ENCODE measurements around the gene MEPE. TPM values are rescaled to one million over a fixed set of nuclear protein-coding genes. Genes with fewer than 3 reads are reported as not detected.

MEPE gene
- total and polyA plus RNA-seq, 10 of the 15 experiments (the other 5 are each of a cell fraction or from before 2014, with no cell fraction given), result not detected

DNA sequence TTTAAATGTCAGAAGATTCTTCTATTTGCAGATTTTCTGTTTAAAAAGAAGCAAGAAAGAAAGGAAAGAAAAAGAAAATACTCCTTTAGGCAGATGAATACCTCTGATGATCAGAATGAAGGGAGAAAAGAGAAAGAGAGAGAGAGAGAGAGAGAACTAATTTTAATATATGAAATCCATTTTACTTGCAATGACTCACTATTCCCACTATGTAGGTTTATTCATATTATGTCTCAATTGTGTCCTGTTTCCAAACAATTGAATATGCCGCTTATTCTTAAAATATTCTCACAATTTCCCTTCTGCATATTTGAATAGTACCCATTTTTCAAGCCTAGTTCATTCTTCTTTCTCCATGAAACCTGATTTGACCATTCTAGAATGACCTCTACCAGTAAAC, 11.7 kb downstream of the MEPE start:
- H3K27ac ChIP-seq (ENCODE audit: control insufficient read depth, insufficient read depth), result no peak overlapping the region
- no peak overlapping the region for H2AFZ ChIP-seq (ENCODE audit: control insufficient read depth, low read depth, low read length)
- TF ChIP-seq NR2C1 (IDR thresholded peaks at IDR 0.05) (no peak), DPF2 (IDR thresholded peaks at IDR 0.05) (no peak), NRF1 (conservative IDR thresholded peaks at IDR 0.05; ENCODE audit: low read depth, low read length) (no peak), MEF2B (IDR thresholded peaks at IDR 0.05; ENCODE audit: partially characterized antibody, poor library complexity, severe bottlenecking) (no peak), MXI1 (IDR thresholded peaks at IDR 0.05; ENCODE audit: low read depth, low read length) (no peak), HDAC2 (IDR thresholded peaks at IDR 0.05) (no peak), USF2 (IDR thresholded peaks at IDR 0.05; ENCODE audit: borderline replicate concordance, low read depth, low read length) (no peak), FOS (IDR thresholded peaks at IDR 0.05; ENCODE audit: borderline replicate concordance, extremely low read depth, insufficient read length) (no peak), SUZ12 (IDR thresholded peaks at IDR 0.05; ENCODE audit: unreplicated experiment) (no peak), EED (IDR thresholded peaks at IDR 0.05; ENCODE audit: low read depth) (no peak), KAT2A (conservative IDR thresholded peaks at IDR 0.05; ENCODE audit: control insufficient read depth, low read depth, low read length) (no peak), BRCA1 (IDR thresholded peaks at IDR 0.05; ENCODE audit: low read depth, low read length) (no peak), POLR2AphosphoS2 (IDR thresholded peaks at IDR 0.05; ENCODE audit: low read depth, low read length) (no peak)
- TF ChIP-seq, protein P1, sequence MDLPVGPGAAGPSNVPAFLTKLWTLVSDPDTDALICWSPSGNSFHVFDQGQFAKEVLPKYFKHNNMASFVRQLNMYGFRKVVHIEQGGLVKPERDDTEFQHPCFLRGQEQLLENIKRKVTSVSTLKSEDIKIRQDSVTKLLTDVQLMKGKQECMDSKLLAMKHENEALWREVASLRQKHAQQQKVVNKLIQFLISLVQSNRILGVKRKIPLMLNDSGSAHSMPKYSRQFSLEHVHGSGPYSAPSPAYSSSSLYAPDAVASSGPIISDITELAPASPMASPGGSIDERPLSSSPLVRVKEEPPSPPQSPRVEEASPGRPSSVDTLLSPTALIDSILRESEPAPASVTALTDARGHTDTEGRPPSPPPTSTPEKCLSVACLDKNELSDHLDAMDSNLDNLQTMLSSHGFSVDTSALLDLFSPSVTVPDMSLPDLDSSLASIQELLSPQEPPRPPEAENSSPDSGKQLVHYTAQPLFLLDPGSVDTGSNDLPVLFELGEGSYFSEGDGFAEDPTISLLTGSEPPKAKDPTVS (IDR thresholded peaks at IDR 0.05; ENCODE audit: low read depth, low read length), result no peak
- TF ChIP-seq, protein P2, sequence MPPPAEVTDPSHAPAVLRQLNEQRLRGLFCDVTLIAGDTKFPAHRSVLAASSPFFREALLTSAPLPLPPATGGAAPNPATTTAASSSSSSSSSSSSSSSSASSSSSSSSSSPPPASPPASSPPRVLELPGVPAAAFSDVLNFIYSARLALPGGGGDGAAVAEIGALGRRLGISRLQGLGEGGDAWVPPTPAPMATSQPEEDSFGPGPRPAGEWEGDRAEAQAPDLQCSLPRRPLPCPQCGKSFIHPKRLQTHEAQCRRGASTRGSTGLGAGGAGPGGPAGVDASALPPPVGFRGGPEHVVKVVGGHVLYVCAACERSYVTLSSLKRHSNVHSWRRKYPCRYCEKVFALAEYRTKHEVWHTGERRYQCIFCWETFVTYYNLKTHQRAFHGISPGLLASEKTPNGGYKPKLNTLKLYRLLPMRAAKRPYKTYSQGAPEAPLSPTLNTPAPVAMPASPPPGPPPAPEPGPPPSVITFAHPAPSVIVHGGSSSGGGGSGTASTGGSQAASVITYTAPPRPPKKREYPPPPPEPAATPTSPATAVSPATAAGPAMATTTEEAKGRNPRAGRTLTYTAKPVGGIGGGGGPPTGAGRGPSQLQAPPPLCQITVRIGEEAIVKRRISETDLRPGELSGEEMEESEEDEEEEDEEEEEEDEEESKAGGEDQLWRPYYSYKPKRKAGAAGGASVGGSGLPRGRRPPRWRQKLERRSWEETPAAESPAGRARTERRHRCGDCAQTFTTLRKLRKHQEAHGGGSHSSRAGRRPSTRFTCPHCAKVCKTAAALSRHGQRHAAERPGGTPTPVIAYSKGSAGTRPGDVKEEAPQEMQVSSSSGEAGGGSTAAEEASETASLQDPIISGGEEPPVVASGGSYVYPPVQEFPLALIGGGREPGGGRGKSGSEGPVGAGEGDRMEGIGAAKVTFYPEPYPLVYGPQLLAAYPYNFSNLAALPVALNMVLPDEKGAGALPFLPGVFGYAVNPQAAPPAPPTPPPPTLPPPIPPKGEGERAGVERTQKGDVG (CRISPR knock-in tag; IDR thresholded peaks at IDR 0.05), result no peak
- TF ChIP-seq, protein P3, sequence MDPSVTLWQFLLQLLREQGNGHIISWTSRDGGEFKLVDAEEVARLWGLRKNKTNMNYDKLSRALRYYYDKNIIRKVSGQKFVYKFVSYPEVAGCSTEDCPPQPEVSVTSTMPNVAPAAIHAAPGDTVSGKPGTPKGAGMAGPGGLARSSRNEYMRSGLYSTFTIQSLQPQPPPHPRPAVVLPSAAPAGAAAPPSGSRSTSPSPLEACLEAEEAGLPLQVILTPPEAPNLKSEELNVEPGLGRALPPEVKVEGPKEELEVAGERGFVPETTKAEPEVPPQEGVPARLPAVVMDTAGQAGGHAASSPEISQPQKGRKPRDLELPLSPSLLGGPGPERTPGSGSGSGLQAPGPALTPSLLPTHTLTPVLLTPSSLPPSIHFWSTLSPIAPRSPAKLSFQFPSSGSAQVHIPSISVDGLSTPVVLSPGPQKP (IDR thresholded peaks at IDR 0.05; ENCODE audit: low read depth, low read length), result no peak
- WGBS (ENCODE audit: insufficient coverage, insufficient replicate concordance, low lambda C conversion rate, missing lambda C conversion rate), result 65% methylated on average over 1 of the region's 1 CpG
- CTCF ChIA-PET, result interaction anchor here (0.9 to 2.2 kb wide), 5 partner anchors 8 to 490 kb away, joined by 3 to 8 read pairs (median 4); no protein-coding TSS in a partner anchor
- no peaks in the 10 kb centered on the region for H3K4me1 ChIP-seq (ENCODE audit: control insufficient read depth, insufficient read depth, low read length)
- POLR2A ChIA-PET, result no interaction called here
- no TSS peak for BruUV-seq (replicated peaks)
- no peaks in the 10 kb centered on the region for H3K9me3 ChIP-seq (replicated peaks; ENCODE audit: control insufficient read depth, insufficient read depth, low read length)
- no peaks in the 10 kb centered on the region for H4K20me1 ChIP-seq (ENCODE audit: control insufficient read depth, insufficient read depth)
- intact Hi-C loops (cut with micrococcal nuclease; ENCODE audit: unreplicated experiment), result no loop called here
- H3K36me3 ChIP-seq (ENCODE audit: control insufficient read depth in 2 of 2, insufficient read depth in 2 of 2, low read length in 1 of 2), result no peaks in the 10 kb centered on the region
- no peak overlapping the region for H3K4me3 ChIP-seq
- no peak overlapping the region for H3K4me2 ChIP-seq (ENCODE audit: control insufficient read depth, insufficient read depth)
- no peak for ATAC-seq
- H3K9ac ChIP-seq (ENCODE audit: control insufficient read depth, insufficient read depth, low read length), result no peak overlapping the region
- H3K79me2 ChIP-seq (ENCODE audit: control insufficient read depth, insufficient read depth, low read length), result no peaks in the 10 kb centered on the region
- RAD21 ChIA-PET (ENCODE audit: unreplicated experiment), result no interaction called here
- in situ Hi-C loops (cut with MboI), result loop anchor here (10.0 to 25.0 kb wide), 2 partner anchors 350 to 682 kb away; no protein-coding TSS in a partner anchor
- SMC1A ChIA-PET (ENCODE audit: uncharacterized antibody, unreplicated experiment), result interaction anchor here (0.9 to 1.5 kb wide), 2 partner anchors 10 to 367 kb away, joined by 3 read pairs; no protein-coding TSS in a partner anchor
- no peak for FAIRE-seq
- no peak for DNase-seq (ENCODE audit: low read depth, low spot score)
- no peaks in the 10 kb centered on the region for H3K27me3 ChIP-seq (replicated peaks in 1 of 2; ENCODE audit: control insufficient read depth in 2 of 2, insufficient read depth in 2 of 2, low read length in 1 of 2)
